Fibroblast of lung (primary cell): ENCODE measurements around the gene IGF2R.

Experiments
- EZH2 ChIP-seq: IDR thresholded peaks from 2 replicates; pipeline ENCODE4 v1.5.1; 2012; ENCODE audit warnings: low read length, control low read depth, mild to moderate bottlenecking; ENCODE audit errors: missing control alignments
- TF ChIP-seq, protein P1 (sequence below), 2 donors: IDR thresholded peaks in 1 of 2; conservative IDR thresholded peaks in 1 of 2; 1 replicate in 1 of 2; 2 replicates in 1 of 2; pipeline ENCODE4 v1.5.1; 2011 to 2012; ENCODE audit warnings: low read length in 2 of 2, control low read depth in 1 of 2, inconsistent platforms in 1 of 2, low read depth in 1 of 2, mild to moderate bottlenecking in 1 of 2

DNA sequence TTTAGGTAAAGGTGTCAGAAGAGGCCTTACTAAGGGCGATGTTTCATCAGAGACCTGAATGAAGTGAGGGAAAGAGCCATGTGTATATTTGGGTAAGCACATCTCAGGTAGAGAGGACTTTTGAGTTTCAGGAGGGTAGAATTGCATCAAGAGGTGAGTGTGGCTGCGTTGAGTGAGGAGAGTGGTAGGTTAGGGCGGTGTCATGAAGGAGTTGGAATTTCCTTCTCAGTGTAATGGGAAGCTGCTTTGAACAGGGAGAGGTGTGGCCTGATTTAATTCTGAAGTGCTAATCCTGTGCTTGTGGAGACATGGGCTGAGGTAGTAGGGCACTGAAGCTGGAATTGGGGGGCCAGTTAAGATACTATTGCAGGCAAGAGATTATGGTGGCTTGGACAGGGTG, 53.9 kb downstream of the IGF2R start:
- TF ChIP-seq, protein P1, sequence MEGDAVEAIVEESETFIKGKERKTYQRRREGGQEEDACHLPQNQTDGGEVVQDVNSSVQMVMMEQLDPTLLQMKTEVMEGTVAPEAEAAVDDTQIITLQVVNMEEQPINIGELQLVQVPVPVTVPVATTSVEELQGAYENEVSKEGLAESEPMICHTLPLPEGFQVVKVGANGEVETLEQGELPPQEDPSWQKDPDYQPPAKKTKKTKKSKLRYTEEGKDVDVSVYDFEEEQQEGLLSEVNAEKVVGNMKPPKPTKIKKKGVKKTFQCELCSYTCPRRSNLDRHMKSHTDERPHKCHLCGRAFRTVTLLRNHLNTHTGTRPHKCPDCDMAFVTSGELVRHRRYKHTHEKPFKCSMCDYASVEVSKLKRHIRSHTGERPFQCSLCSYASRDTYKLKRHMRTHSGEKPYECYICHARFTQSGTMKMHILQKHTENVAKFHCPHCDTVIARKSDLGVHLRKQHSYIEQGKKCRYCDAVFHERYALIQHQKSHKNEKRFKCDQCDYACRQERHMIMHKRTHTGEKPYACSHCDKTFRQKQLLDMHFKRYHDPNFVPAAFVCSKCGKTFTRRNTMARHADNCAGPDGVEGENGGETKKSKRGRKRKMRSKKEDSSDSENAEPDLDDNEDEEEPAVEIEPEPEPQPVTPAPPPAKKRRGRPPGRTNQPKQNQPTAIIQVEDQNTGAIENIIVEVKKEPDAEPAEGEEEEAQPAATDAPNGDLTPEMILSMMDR (conservative IDR thresholded peaks at IDR 0.05 in 1 of 2, IDR thresholded peaks at IDR 0.05 in 1 of 2; ENCODE audit: low read depth in 1 of 2, low read length in 2 of 2) = no peak
- no peak for TF ChIP-seq EZH2
